PFSK-1 (cell line): ENCODE measurements around the gene DNAH7.

Source experiments
- FOXP2 ChIP-seq: optimal IDR thresholded peaks from 2 replicates; pipeline ENCODE3; 2011; ENCODE audit warnings: borderline replicate concordance, control low read depth, inconsistent platforms; ENCODE audit not compliant: insufficient read depth; ENCODE audit errors: extremely low read length, extremely low read depth
- POLR2AphosphoS5 ChIP-seq: IDR thresholded peaks from 2 replicates; pipeline ENCODE4 v1.6.1; 2012; ENCODE audit warnings: low read depth, mild to moderate bottlenecking, control low read depth, low read length, moderate library complexity
- REST ChIP-seq, 2 experiments: IDR thresholded peaks; 2 replicates each; pipeline versions ENCODE4 v1.6.1 to v1.8.0; 2011 to 2012; ENCODE audit warnings: low read depth in 2 of 2, low read length in 2 of 2, control low read depth in 1 of 2, inconsistent platforms in 1 of 2, mild to moderate bottlenecking in 1 of 2, moderate library complexity in 1 of 2; ENCODE audit not compliant: insufficient read depth in 1 of 2
- SIN3A ChIP-seq: IDR thresholded peaks from 2 replicates; pipeline ENCODE4 v1.6.1; 2012; ENCODE audit warnings: mild to moderate bottlenecking, low read length, moderate library complexity, borderline replicate concordance; ENCODE audit not compliant: insufficient read depth
- TAF1 ChIP-seq: IDR thresholded peaks from 2 replicates; pipeline ENCODE4 v1.6.1; 2012; ENCODE audit warnings: low read length, control low read depth, borderline replicate concordance; ENCODE audit not compliant: insufficient read depth

The DNAH7 gene

GRCh38 chr2:195903956-195904355 is 164.7 kb downstream of the DNAH7 start:
- TF ChIP-seq POLR2AphosphoS5 (no peak), SIN3A (no peak), REST (IDR thresholded peaks at IDR 0.05; ENCODE audit: insufficient read depth in 1 of 2, low read depth in 2 of 2, low read length in 2 of 2) (no peak), TAF1 (no peak), FOXP2 (no peak)

GRCh38 chr2:195902857-195903256 is 165.8 kb downstream of the DNAH7 start:
- TF ChIP-seq POLR2AphosphoS5 (no peak), FOXP2 (no peak), REST (IDR thresholded peaks at IDR 0.05; ENCODE audit: insufficient read depth in 1 of 2, low read depth in 2 of 2, low read length in 2 of 2) (no peak), TAF1 (no peak), SIN3A (no peak)

GRCh38 chr2:195899226-195899625 is 169.4 kb downstream of the DNAH7 start:
- no peak for TF ChIP-seq TAF1
- no peak for TF ChIP-seq FOXP2
- no peak for TF ChIP-seq SIN3A
- TF ChIP-seq REST (IDR thresholded peaks at IDR 0.05; ENCODE audit: insufficient read depth in 1 of 2, low read depth in 2 of 2, low read length in 2 of 2) = no peak
- TF ChIP-seq POLR2AphosphoS5 = no peak

- TF ChIP-seq FOXP2 = no peak
These were observed 170.0 kb downstream of the DNAH7 start for GRCh38 chr2:195898505-195899191.

GRCh38 chr2:195891081-195891480 is 177.6 kb downstream of the DNAH7 start:
- TF ChIP-seq TAF1 (no peak), REST (IDR thresholded peaks at IDR 0.05; ENCODE audit: insufficient read depth in 1 of 2, low read depth in 2 of 2, low read length in 2 of 2) (no peak)
